AG08396 (cell line): Measurements from ENCODE around the gene UGT1A5.

Experiments
- DNase-seq: peaks from one replicate; pipeline ENCODE4 v3.0.0; 2012; ENCODE audit warnings: low spot score, mixed read lengths

UGT1A5 gene

DNA sequence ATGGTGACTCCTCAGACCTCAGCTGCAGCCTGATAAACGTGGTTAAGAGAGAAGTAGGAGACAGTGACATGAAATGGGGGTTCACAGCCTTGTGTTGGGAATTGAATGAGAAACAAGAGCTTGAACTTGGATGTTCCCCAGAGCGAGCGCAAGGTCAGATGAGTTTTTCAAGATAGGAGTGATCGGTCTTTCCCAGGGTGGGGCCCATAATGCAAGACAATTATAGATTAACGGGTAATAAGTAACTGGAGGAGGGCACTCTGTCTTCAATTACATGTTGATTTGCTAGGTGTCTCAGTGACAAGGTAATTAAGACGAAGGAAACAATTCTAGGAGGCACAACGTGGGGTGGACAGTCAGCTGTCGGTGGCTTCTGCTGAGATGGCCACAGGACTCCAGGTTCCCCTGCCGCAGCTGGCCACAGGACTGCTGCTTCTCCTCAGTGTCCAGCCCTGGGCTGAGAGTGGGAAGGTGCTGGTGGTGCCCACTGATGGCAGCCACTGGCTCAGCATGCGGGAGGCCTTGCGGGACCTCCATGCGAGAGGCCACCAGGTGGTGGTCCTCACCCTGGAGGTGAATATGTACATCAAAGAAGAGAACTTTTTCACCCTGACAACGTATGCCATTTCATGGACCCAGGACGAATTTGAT is at the start of gene UGT1A5:
UGT1A5 (plus strand) TSS at position 297 of the 651 bp plus-strand sequence; CDS start at position 382, 85 bp downstream.
- DNase-seq = no peak

DNA sequence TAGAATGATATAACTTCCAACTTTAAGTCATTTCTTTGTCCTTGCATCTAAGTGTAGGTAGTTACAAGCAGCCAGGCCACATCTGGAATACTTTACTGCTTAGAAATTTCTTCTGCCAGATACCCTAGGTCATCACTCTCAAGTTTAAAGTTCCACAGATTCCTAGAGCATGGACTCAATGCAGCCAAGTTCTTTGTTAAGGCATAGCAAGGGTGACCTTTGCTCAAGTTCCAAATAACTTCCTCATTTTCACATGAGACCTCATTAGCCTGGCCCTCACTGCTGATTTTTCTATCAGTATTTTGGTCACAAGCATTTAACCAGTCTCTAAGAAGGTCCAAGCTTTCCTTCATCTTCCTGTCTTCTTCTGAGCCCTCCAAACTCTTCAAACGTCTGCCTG is 48.8 kb upstream of the UGT1A5 start:
- no peak for DNase-seq

DNA sequence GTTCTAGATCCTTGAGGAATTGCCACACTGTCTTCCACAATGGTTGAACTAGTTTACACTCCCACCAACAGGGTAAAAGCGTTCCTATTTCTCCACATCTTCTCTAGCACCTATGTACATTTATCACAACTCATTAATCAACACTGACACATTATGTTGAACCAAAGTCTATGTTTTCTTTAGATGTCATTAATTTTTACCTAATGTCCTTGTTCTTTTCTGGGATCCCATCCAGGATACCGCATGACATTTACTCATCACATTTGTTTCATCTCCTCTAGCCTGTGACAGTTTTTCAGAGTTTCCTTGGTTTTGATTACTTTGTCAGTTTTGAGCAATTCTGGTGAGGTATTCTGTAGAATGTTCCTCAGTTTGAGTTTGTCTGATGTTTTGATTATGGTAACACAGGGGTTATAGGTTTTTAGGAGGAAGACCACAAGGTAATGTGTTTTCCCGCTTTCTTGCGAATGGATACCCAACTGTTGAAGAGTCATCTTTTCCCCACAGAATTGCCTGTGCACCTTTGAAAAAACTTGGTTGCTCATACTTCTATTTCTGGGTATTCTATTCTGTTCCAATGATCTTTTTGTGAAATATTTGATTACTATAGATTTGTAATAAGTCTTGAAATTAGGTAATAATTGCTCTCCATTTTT is 44.0 kb upstream of the UGT1A5 start:
- no peak for DNase-seq

- DNase-seq = no peak
Observed at GRCh38 chr2:233671290-233672161, 41.2 kb upstream of the UGT1A5 start, which contains the start of gene UGT1A9. Gene UGT1A9 (plus strand): TSS chr2:233671898. CDS start chr2:233671935, 37 bp downstream.

- no peak for DNase-seq
Observed at GRCh38 chr2:233672886-233673285, 39.8 kb upstream of the UGT1A5 start.

DNA sequence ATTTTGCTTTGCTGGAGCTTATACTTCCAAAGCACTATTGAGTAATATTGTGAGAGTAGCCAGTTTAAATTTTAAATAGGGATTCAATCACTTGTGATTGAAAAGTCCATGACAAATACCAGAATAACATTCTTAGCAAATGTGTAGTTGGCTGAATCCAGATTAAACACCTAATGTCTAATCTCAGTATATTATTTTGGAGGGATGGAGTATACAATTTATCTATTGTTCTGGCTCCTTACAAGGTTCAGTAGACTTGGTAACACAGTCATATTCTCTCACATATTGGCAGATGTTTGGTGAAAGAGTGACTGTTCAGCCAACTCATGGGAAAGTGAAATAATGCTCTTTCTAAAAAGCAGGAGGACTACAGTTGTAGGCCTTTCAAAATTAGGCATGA is 38.8 kb upstream of the UGT1A5 start:
- no peak for DNase-seq

DNA sequence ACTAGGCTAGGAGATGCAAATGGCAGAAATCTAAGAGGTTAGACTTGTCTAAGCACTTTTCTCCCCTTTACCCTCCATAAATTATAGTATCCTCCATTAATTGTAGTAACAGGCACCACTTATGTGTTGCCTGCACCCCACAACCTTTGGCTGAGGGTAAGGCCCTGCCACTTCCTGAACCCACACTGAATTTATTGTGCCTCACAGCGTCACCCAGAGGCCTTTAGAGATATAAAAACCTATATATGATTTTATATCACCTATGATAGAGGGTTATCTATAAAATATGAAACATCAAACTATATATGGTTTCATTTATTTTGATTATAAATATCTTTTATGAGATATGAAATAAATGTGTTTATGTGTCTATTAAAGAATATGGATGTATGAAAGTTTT is 38.4 kb upstream of the UGT1A5 start:
- no peak for DNase-seq

DNA sequence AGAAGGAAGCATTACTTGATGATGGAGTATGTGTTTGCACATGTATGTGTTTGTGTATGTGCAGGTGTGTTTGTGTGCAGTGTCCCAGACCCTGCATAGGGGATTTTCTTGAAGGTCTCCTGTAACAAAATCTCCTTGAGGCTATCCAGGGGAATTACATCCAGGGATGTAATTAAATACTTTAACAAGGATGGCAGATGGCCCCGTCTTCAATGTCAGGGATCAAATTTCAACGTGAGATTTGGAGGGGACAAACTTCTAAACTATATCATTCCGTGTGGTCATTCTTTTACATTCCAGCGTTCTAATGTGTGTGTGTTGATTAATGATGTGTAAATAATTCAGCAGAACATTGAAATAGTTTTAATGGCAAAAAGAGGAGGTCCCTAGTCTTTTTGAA is 37.7 kb upstream of the UGT1A5 start:
- no peak for DNase-seq

DNA sequence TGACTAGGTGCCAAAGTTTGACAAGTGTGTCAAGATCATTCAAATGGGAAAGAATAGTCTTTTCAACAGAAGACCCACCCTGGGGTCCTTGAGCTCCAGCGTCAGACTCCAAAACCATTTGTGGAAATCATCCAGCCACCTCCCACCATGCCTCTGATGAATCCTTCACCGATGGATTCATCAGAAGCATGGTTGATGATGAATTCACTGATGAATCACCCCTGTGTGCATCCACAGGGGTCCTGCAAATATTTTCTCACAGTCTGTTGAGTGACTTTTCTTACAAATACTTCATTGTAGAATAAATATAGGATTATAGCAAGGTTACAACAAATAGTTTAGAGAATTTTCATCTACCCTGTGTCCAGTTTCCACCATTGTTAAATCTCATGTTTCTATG is 36.7 kb upstream of the UGT1A5 start:
- no peak for DNase-seq

- no peak for DNase-seq
Observed at GRCh38 chr2:233679196-233679595, 33.5 kb upstream of the UGT1A5 start.

DNA sequence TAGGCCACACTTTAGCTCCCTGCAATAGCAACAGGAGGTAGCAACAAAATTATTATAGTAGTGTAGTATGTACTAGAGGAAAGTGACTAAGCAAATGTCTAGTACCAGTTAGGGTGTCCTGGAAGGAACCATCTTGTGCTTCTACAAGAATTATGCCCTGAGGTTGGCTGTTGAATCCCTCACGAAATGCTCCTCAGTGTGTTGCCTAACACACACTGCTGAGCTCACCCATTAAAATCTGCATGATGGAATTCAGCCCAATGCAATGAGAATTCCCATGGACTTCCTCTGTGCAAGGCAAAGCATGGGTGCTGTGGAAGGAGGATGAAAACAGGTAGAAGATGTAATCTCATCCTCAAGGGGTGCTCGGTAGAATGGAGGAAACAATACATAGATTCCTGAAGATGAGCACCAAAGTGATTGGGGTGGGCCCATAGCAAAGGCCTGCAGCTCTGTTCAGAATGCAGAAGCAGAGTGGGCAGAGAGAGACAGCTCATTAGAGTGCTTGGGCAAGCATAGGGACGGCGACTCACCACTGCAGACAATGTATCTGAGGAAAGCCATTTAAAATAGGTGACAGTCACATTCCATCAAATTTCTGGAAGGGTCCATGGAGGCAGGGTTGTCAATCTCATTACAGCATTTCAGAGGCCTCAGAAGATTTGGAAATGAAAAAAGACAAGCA is 32.2 kb upstream of the UGT1A5 start:
- no peak for DNase-seq

DNA sequence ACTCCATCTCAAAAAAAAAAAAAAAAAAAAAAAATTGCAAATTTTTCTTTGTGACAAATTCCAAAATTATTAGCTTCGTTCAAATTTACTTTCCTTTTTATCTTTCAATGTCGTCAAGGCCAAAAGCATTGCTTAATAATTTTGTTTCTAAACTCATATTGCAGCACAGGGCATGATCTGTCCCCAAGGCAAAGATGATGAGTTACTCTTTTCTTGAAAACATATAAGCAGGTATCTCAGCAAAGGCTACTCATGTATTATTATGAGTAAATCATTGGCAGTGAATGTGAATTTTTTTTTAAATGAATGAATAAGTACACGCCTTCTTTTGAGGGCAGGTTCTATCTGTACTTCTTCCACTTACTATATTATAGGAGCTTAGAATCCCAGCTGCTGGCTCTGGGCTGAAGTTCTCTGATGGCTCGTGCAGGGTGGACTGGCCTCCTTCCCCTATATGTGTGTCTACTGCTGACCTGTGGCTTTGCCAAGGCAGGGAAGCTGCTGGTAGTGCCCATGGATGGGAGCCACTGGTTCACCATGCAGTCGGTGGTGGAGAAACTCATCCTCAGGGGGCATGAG is 31.1 kb upstream of the UGT1A5 start, which contains the start of gene UGT1A7:
UGT1A7 (plus strand) TSS at position 381 of the 579 bp plus-strand sequence; CDS start at position 418, 37 bp downstream.
- DNase-seq = no peak

GRCh38 chr2:233684640-233685039 is 28.1 kb upstream of the UGT1A5 start:
- no peak for DNase-seq

DNA sequence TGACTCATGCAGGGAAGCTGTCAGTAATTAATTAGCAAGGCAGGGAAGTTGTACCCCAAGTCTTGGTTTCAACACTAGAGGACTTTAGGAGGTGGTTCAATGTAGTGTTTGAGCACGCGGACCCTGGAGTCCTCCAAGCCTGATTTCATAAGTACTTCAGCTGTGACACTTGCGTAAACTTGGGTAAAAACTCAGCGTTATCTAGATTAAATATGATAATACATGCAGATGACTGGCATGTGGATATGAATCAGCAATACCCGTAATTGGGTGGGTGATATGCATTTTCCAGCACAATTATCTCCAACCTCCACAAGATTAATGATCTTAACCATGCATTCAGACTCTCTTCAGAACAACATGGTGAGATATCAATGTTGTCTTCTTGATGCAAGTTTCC is 25.8 kb upstream of the UGT1A5 start:
- DNase-seq = no peak

DNA sequence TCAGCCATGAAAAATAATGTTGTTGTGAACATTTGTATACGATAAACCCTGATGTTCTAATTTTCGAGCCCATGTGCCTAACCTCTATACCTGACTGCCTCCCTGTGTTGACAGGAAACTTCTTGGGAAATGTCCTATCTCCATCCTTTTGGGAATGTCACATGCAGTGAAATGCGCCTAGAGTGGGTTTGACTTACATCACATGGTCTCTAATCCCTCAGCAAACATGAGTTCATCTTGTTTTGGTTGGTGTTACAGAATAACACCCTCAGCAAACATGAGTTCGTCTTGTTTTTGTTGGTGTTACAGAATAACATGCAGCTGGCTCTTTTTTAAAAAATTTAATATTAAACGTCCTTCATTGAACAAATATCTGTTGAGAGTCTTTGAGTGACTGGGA is 24.4 kb upstream of the UGT1A5 start:
- no peak for DNase-seq

DNA sequence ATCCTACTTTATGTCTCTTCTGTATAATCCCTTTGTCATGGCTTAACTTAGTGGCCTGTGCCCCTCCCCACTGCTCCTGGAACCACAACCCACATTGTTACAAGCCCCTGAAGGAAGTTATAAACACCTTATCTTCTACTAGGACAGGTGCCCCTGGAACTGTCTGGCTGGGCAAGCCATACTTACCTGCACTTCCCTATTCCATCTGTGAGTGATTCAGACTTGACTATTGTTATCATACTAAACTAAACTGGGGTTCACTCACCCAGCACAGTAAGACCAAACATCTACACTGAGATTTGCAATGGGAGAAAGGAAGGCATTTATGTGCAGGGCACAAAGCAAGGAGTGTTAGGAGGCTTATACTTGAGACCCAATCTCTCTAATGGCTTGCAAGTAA is 23.7 kb upstream of the UGT1A5 start:
- DNase-seq = no peak

DNA sequence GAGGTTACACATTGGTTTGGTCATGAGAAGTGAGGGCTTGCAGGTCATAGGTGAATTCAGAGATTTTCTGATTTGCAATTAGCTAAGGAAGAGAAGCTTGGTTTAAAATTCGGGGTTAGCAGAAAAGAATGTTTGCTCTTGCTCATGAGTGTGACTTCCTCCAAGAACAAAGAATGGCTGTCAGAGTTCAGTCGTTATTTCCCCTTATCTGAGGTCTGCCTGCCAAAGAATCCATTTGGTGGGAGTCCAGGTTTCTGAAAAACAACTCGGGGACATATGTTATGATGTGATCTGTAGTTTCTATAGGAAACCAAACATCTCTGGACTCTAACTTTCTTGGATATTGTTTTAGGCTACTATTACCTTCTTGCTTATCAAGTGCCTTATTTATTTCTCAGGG is 23.2 kb upstream of the UGT1A5 start:
- DNase-seq = no peak

DNA sequence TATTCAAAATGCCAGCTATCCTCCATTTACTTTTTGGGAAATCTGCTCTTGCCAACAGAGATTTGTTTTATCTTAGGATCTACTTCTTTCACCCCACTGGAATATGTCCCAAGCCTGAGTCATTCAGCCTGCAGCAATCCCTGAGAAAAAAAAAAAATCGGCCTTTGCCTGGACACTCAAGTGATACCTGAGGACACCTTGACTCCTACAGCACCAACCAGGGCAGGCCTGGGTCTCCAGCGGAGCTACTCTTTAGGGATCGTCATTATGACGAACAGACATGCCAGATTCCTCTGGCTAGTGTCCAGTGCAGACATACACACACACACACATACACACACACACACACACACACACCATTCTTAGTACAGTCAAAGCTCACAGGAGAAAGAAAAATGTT is 22.3 kb upstream of the UGT1A5 start:
- no peak for DNase-seq

- no peak for DNase-seq
Observed at GRCh38 chr2:233691443-233692433, 21.0 kb upstream of the UGT1A5 start.

GRCh38 chr2:233692648-233693047 is 20.1 kb upstream of the UGT1A5 start, which contains the start of gene UGT1A6:
Gene UGT1A6 (plus strand): TSS chr2:233692890. CDS start chr2:233693005, 115 bp downstream.
- DNase-seq = no peak
